Myocyte (in vitro differentiated cells): ENCODE results near the gene COL6A1. TPM values are rescaled to one million over a fixed set of nuclear protein-coding genes. Genes with fewer than 3 reads are reported as not detected.

ENCODE experiments used
- DNase-seq: peaks from one replicate; pipeline ENCODE4 v3.0.0-alpha.2; 2012; ENCODE audit warnings: low read depth
- total RNA-seq: library from RNA; depleted of rRNA; stranded (reverse); fragments of >200 nt; gene quantifications from 2 replicates; pipeline ENCODE4 v1.2.3, GENCODE V29; 2014

Gene COL6A1
- total RNA-seq, 1 donor from 2014 or later: 678 TPM

GRCh38 chr21:45982758-45983648 is 1.4 kb downstream of the COL6A1 start:
- no peak for DNase-seq

GRCh38 chr21:45983649-45983965 is 2.0 kb downstream of the COL6A1 start:
- DNase-seq: no peak

GRCh38 chr21:45983981-45984551 is 2.5 kb downstream of the COL6A1 start:
- no peak for DNase-seq

- no peak for DNase-seq
Observed at GRCh38 chr21:45984584-45985095, 3.1 kb downstream of the COL6A1 start.

GRCh38 chr21:45985471-45986315 is 4.1 kb downstream of the COL6A1 start:
- DNase-seq: no peak

GRCh38 chr21:45986316-45987051 is 4.9 kb downstream of the COL6A1 start:
- DNase-seq: no peak

- DNase-seq: no peak
Observed at GRCh38 chr21:45987121-45987711, 5.6 kb downstream of the COL6A1 start.

GRCh38 chr21:45988366-45989347 is 7.1 kb downstream of the COL6A1 start:
- no peak for DNase-seq

GRCh38 chr21:45989355-45990048 is 7.9 kb downstream of the COL6A1 start:
- DNase-seq: no peak

GRCh38 chr21:45990049-45990711 is 8.6 kb downstream of the COL6A1 start:
- no peak for DNase-seq

- no peak for DNase-seq
Observed at GRCh38 chr21:45990741-45991605, 9.4 kb downstream of the COL6A1 start.

- no peak for DNase-seq
Observed at GRCh38 chr21:45991606-45992300, 10.2 kb downstream of the COL6A1 start.

GRCh38 chr21:45992301-45993209 is 11.0 kb downstream of the COL6A1 start:
- no peak for DNase-seq

- DNase-seq: no peak
Observed at GRCh38 chr21:45993210-45994085, 11.9 kb downstream of the COL6A1 start.
